H1 (cell line): ENCODE results near the gene KRT14. TPM values are rescaled to one million over a fixed set of nuclear protein-coding genes. Genes with fewer than 3 reads are reported as not detected.

ENCODE experiments used
- CTCF ChIA-PET: fragments of 300-600 bp; sonication (Branson Sonifier 250); formaldehyde crosslinking; loops from one replicate; lab custom pipeline; 2021; ENCODE audit not compliant: partially characterized antibody; lab: Charles Lee
- POLR2A ChIA-PET: fragments of 300-600 bp; sonication (Branson Sonifier 250); formaldehyde crosslinking; loops from one replicate; lab custom pipeline; 2021; ENCODE audit warnings: inconsistent platforms; ENCODE audit not compliant: partially characterized antibody; lab: Charles Lee
- DNase-seq, 2 experiments: peaks; one replicate each; pipeline versions ENCODE4 v3.0.0 to v3.0.0-alpha.2; 2010 to 2022; ENCODE audit warnings: low spot score in 2 of 2, low read depth in 1 of 2, mixed read lengths in 1 of 2
- FAIRE-seq: peaks from 2 replicates; lab custom pipeline; 2011; peaks lifted over from hg19 to GRCh38; lab: Jason Lieb, UNC
- H2AFZ ChIP-seq: 2 replicates; pipeline ENCODE4 v1.8.1; 2012; ENCODE audit warnings: low read length, inconsistent platforms
- H2AK5ac ChIP-seq: 2 replicates; pipeline ENCODE4 v1.6.1; 2013; ENCODE audit warnings: low read depth, low read length
- H2BK120ac ChIP-seq: replicated peaks from 2 replicates; pipeline ENCODE3; 2013; ENCODE audit warnings: low read depth, low read length, inconsistent platforms
- H2BK12ac ChIP-seq: 2 replicates; pipeline ENCODE4 v1.6.1; 2013; ENCODE audit warnings: low read depth, low read length
- H2BK15ac ChIP-seq: 2 replicates; pipeline ENCODE4 v1.6.1; 2013; ENCODE audit warnings: low read length
- H2BK20ac ChIP-seq: 2 replicates; pipeline ENCODE4 v1.6.1; 2013; ENCODE audit warnings: low read length
- H2BK5ac ChIP-seq: 2 replicates; pipeline ENCODE4 v1.6.1; 2013; ENCODE audit warnings: low read depth, low read length
- H3K14ac ChIP-seq: 2 replicates; pipeline ENCODE4 v1.6.1; 2013; ENCODE audit warnings: inconsistent platforms; ENCODE audit not compliant: insufficient read length
- H3K18ac ChIP-seq: 2 replicates; pipeline ENCODE4 v1.6.1; 2013; ENCODE audit warnings: low read length; ENCODE audit errors: extremely low read depth
- H3K23ac ChIP-seq: 2 replicates; pipeline ENCODE4 v1.6.1; 2013; ENCODE audit warnings: inconsistent platforms; ENCODE audit not compliant: insufficient read length
- H3K23me2 ChIP-seq: 2 replicates; pipeline ENCODE4 v1.6.1; 2013; ENCODE audit warnings: low read depth, low read length
- H3K27ac ChIP-seq: 2 replicates; pipeline ENCODE4 v1.6.1; 2011; ENCODE audit warnings: low read depth, low read length, inconsistent platforms
- H3K27me3 ChIP-seq, 4 experiments: replicated peaks in 1 of 4; 1 replicate in 1 of 4; 2 replicates in 3 of 4; pipeline versions ENCODE4 v1.6.1 to v1.8.1; 2011 to 2013; ENCODE audit warnings: low read length in 3 of 4, mild to moderate bottlenecking in 3 of 4, inconsistent platforms in 2 of 4, mixed read lengths in 2 of 4, moderate library complexity in 1 of 4; ENCODE audit not compliant: control insufficient read depth in 3 of 4, insufficient read depth in 3 of 4; ENCODE audit errors: extremely low read depth in 1 of 4
- H3K36me3 ChIP-seq, 4 experiments: 2 replicates each; pipeline versions ENCODE4 v1.6.1 to v1.8.1; 2011 to 2013; ENCODE audit warnings: mild to moderate bottlenecking in 4 of 4, low read length in 3 of 4, moderate library complexity in 2 of 4, control low read depth in 1 of 4, inconsistent platforms in 1 of 4; ENCODE audit not compliant: insufficient read depth in 4 of 4, control insufficient read depth in 2 of 4
- H3K4ac ChIP-seq: replicated peaks from 2 replicates; pipeline ENCODE3; 2013; ENCODE audit warnings: low read length, low read depth, mixed read lengths, inconsistent platforms; ENCODE audit not compliant: insufficient read length
- H3K4me1 ChIP-seq, 4 experiments: replicated peaks in 1 of 4; 1 replicate in 1 of 4; 2 replicates in 3 of 4; pipeline versions ENCODE4 v1.6.1 to v1.8.1; 2011 to 2013; ENCODE audit warnings: low read length in 3 of 4, inconsistent platforms in 2 of 4, mixed read lengths in 1 of 4; ENCODE audit not compliant: insufficient read depth in 4 of 4, control insufficient read depth in 3 of 4
- H3K4me2 ChIP-seq, 2 experiments: 2 replicates each; pipeline versions ENCODE4 v1.6.1 to v1.8.1; 2011 to 2013; ENCODE audit warnings: low read depth in 2 of 2, low read length in 2 of 2, control low read depth in 1 of 2, inconsistent platforms in 1 of 2, mild to moderate bottlenecking in 1 of 2; ENCODE audit not compliant: insufficient read depth in 1 of 2
- H3K4me3 ChIP-seq, 4 experiments: fragments of 200-600, 300-600 bp in 1 of 4; sonication (generic), shearing (Covaris generic), sonication (Bioruptor Twin) in 1 of 4; 2 replicates each; pipeline versions ENCODE4 v1.5.1 to v1.8.1; 2011 to 2016; ENCODE audit warnings: low read length in 4 of 4, low read depth in 3 of 4, control low read depth in 2 of 4, inconsistent platforms in 2 of 4, mild to moderate bottlenecking in 2 of 4, mixed read lengths in 1 of 4, moderate library complexity in 1 of 4; ENCODE audit not compliant: insufficient read depth in 2 of 4; ENCODE audit errors: extremely low read depth in 1 of 4
- H3K56ac ChIP-seq: replicated peaks from 2 replicates; pipeline ENCODE3; 2013; ENCODE audit warnings: low read depth, mild to moderate bottlenecking, mixed read lengths, low read length, inconsistent platforms; ENCODE audit not compliant: insufficient read length
- H3K79me1 ChIP-seq: 2 replicates; pipeline ENCODE4 v1.6.1; 2013; ENCODE audit warnings: low read depth, low read length, control low read depth
- H3K79me2 ChIP-seq, 2 experiments: 2 replicates each; pipeline versions ENCODE4 v1.6.1 to v1.8.1; 2012 to 2013; ENCODE audit warnings: low read length in 2 of 2, mild to moderate bottlenecking in 2 of 2, inconsistent platforms in 1 of 2; ENCODE audit not compliant: insufficient read depth in 2 of 2, control insufficient read depth in 1 of 2
- H3K9ac ChIP-seq, 4 experiments: replicated peaks in 1 of 4; 1 replicate in 1 of 4; 2 replicates in 3 of 4; pipeline versions ENCODE4 v1.6.1 to v1.8.1; 2011 to 2013; ENCODE audit warnings: low read depth in 3 of 4, low read length in 3 of 4, control low read depth in 2 of 4, mild to moderate bottlenecking in 2 of 4, moderate library complexity in 2 of 4, inconsistent platforms in 1 of 4; ENCODE audit errors: extremely low read depth in 1 of 4
- H3K9me3 ChIP-seq, 2 experiments: 2 replicates each; pipeline versions ENCODE4 v1.6.1 to v1.8.1; 2012 to 2013; ENCODE audit warnings: mild to moderate bottlenecking in 2 of 2, moderate library complexity in 2 of 2, control low read depth in 1 of 2, inconsistent platforms in 1 of 2, low read depth in 1 of 2, low read length in 1 of 2, mixed read lengths in 1 of 2; ENCODE audit not compliant: insufficient read depth in 2 of 2
- H4K20me1 ChIP-seq, 2 experiments: replicated peaks in 1 of 2; 2 replicates each; pipeline versions ENCODE3 to v1.8.1; 2011 to 2013; ENCODE audit warnings: inconsistent platforms in 2 of 2, low read length in 2 of 2, mild to moderate bottlenecking in 1 of 2; ENCODE audit not compliant: insufficient read depth in 2 of 2, control insufficient read depth in 1 of 2
- H4K5ac ChIP-seq: 2 replicates; pipeline ENCODE4 v1.6.1; 2013; ENCODE audit warnings: low read length, low read depth, mixed read lengths, inconsistent platforms; ENCODE audit not compliant: insufficient read length
- H4K8ac ChIP-seq: 2 replicates; pipeline ENCODE4 v1.8.0; 2013; ENCODE audit warnings: mild to moderate bottlenecking, moderate library complexity, low read length, inconsistent platforms; ENCODE audit not compliant: insufficient read depth; ENCODE audit errors: extremely low read depth
- H4K91ac ChIP-seq: replicated peaks from 2 replicates; pipeline ENCODE3; 2013; ENCODE audit warnings: low read length, mixed read lengths, inconsistent platforms; ENCODE audit not compliant: insufficient read length
- ASH2L ChIP-seq: fragments of 200-600, 300-600 bp; sonication (generic); IDR thresholded peaks from one replicate; pipeline ENCODE4 v1.7.1; 2017; ENCODE audit warnings: low read length
- CHD2 ChIP-seq: IDR thresholded peaks from 2 replicates; pipeline ENCODE4 v1.6.1; 2012; ENCODE audit warnings: low read length, improper control_type of control experiment
- POLR2AphosphoS5 ChIP-seq: IDR thresholded peaks from 2 replicates; pipeline ENCODE4 v1.6.1; 2011; ENCODE audit warnings: low read depth, low read length
- SP1 ChIP-seq: IDR thresholded peaks from 2 replicates; pipeline ENCODE4 v1.6.1; 2011; ENCODE audit warnings: low read depth, low read length
- SP2 ChIP-seq: IDR thresholded peaks from 2 replicates; pipeline ENCODE4 v1.6.1; 2012; ENCODE audit warnings: mild to moderate bottlenecking, low read length, inconsistent platforms
- WGBS, 2 experiments: shearing (Covaris generic) in 1 of 2; methylation state at CpG; one replicate each; pipeline versions ENCODE4 v1.1.6 to v1.1.7; 2013 to 2015; ENCODE audit warnings: low lambda C conversion rate in 2 of 2, mixed read lengths in 2 of 2, inconsistent platforms in 1 of 2, low coverage in 1 of 2, missing lambda C conversion rate in 1 of 2; ENCODE audit not compliant: insufficient replicate concordance in 2 of 2, insufficient coverage in 1 of 2, insufficient read length in 1 of 2; ENCODE audit errors: extremely low coverage in 1 of 2, missing lambda C conversion rate in 1 of 2; 5-methylcytosine and 5-hydroxymethylcytosine counted together
- polyA plus RNA-seq, 7 experiments: library from polyadenylated mRNA; depleted of rRNA in 3 of 7; stranded (reverse) in 5 of 7; unstranded in 2 of 7; fragments of >200 nt in 5 of 7; fragments of 200-250 nt in 2 of 7; gene quantifications; 1 replicate in 5 of 7; 2 replicates in 1 of 7; 4 replicates in 1 of 7; pipeline versions ENCODE4 v1.2.1 to v1.2.3, GENCODE V29; 2011 to 2013; ENCODE audit warnings: missing spikeins in 2 of 7, mixed read lengths in 2 of 7
- total RNA-seq: library from RNA; stranded (reverse); fragmentation: NEBNext Ultra II Directional; extraction: Animal tissue kit (Norgen Biotek cat#: 25700); gene quantifications from 2 replicates; pipeline ENCODE4 v1.2.1, GENCODE V29; 2021
- TF ChIP-seq, protein P1 (sequence below), 3 experiments: IDR thresholded peaks; 1 replicate in 2 of 3; 2 replicates in 1 of 3; pipeline versions ENCODE4 v1.5.1 to v1.6.1; 2011; ENCODE audit warnings: low read length in 3 of 3, mild to moderate bottlenecking in 3 of 3, inconsistent platforms in 2 of 3, low read depth in 1 of 3, moderate library complexity in 1 of 3; ENCODE audit not compliant: insufficient read depth in 1 of 3; ENCODE audit errors: control extremely low read depth in 1 of 3

The KRT14 gene
- total and polyA plus RNA-seq, 2 of the 8 experiments (the other 6 are each of a cell fraction or from before 2014, with no cell fraction given) = 0.35 TPM; not detected in 1

DNA sequence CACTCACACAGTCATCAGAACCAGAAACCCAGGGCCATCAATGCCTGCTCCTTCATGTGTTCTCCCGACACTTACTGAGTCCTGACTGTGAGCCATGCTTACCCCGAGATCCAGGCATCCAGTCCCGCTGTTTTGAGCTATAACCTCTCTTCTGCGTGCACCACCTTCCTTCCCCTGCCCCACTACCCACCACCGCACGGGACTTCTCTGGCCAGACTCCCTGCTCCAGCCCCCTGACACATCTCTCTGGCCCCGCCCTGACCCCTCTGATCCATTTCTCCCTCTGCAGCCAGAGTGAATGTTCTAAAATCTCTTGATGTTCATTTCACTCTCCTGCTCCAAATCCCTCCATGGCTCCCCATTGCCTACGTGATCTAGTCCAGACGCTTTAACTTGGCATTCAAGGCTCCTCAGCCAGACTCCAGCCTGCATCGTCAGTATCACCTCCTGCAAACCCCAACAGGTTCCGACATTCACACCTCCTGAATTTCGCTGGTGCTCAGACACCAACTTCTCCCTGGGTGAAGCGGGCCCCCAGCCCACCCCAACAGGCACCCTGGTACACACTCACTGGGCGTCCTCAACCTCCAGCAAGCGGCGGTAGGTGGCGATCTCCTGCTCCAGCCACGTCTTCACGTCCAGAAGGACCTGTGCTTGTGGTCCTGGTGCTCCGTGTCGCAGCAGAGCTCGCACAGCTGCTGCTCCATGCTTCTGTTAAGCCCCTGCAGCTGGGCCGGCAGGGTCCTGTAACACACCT, 40.8 kb upstream of the KRT14 start:
- Histone ChIP-seq H3K27me3 (no peaks in the 10 kb centered on the region), H2AFZ (no peak overlapping the region), H4K91ac (no peak overlapping the region), H2BK12ac (no peak overlapping the region), H3K9me3 (no peaks in the 10 kb centered on the region), H3K4me1 (peaks cover 0 to 6% (median 0%) of the 10 kb centered on the region in 4 experiments; a peak in 1 of 7 replicates), H3K18ac (no peak overlapping the region), H3K23me2 (peaks cover 2% of the 10 kb centered on the region; the same call in 1 of the 2 replicates), H2BK20ac (no peak overlapping the region), H3K4ac (no peak overlapping the region), H4K5ac (no peak overlapping the region), H3K4me2 (no peak overlapping the region), H2BK15ac (no peak overlapping the region), H3K9ac (no peak overlapping the region), H2BK5ac (no peak overlapping the region), H3K79me1 (no peaks in the 10 kb centered on the region), H2AK5ac (no peak overlapping the region), H4K20me1 (peaks cover 0 to 2% of the 10 kb centered on the region in 2 experiments), H3K27ac (no peak overlapping the region), H3K36me3 (no peaks in the 10 kb centered on the region; a peak in 1 of 8 replicates), H3K4me3 (no peak overlapping the region), H3K56ac (no peak overlapping the region), H3K23ac (no peak overlapping the region), H3K79me2 (no peaks in the 10 kb centered on the region), H3K14ac (no peak overlapping the region), H2BK120ac (no peak overlapping the region), H4K8ac (peak overlapping the region; percentile 57; the same call in 1 of the 2 replicates)
- WGBS, 2 experiments = 86% methylated on average over 23 of the region's 23 CpGs; no CpG with 5 or more reads in 1 of the 2 experiments
- no peak for DNase-seq
- FAIRE-seq = no peak
- CTCF ChIA-PET = interaction anchor here (0.5 to 14.5 kb wide), 14 partner anchors 8 to 140 kb away, joined by 3 to 103 read pairs (median 4); partner anchors contain the start of gene KRT16
- TF ChIP-seq CHD2 (no peak), SP1 (no peak), ASH2L (no peak), SP2 (no peak), POLR2AphosphoS5 (no peak)
- TF ChIP-seq, protein P1, sequence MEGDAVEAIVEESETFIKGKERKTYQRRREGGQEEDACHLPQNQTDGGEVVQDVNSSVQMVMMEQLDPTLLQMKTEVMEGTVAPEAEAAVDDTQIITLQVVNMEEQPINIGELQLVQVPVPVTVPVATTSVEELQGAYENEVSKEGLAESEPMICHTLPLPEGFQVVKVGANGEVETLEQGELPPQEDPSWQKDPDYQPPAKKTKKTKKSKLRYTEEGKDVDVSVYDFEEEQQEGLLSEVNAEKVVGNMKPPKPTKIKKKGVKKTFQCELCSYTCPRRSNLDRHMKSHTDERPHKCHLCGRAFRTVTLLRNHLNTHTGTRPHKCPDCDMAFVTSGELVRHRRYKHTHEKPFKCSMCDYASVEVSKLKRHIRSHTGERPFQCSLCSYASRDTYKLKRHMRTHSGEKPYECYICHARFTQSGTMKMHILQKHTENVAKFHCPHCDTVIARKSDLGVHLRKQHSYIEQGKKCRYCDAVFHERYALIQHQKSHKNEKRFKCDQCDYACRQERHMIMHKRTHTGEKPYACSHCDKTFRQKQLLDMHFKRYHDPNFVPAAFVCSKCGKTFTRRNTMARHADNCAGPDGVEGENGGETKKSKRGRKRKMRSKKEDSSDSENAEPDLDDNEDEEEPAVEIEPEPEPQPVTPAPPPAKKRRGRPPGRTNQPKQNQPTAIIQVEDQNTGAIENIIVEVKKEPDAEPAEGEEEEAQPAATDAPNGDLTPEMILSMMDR (IDR thresholded peaks at IDR 0.05; ENCODE audit: control extremely low read depth in 1 of 3, insufficient read depth in 1 of 3, low read depth in 1 of 3, low read length in 3 of 3) = peak in 1 of 3 experiments; percentile 23; a peak in 1 of 4 replicates
- POLR2A ChIA-PET = interaction anchor here (1.2 to 1.3 kb wide), 2 partner anchors 12 to 99 kb away, joined by 3 to 4 read pairs; partner anchors contain the start of gene KRT19
